ENCODE measurements around the gene ANLN. TPM values are rescaled to one million over a fixed set of nuclear protein-coding genes. Genes with fewer than 3 reads are reported as not detected.
"Not testable (repeated sequence)": the region's sequence is repeated elsewhere in the genome, so short reads cannot be mapped to it uniquely, and the experiment has no call there.

The ANLN gene
- total RNA-seq, 1 donor from 2014 or later, result 9.4 TPM

DNA sequence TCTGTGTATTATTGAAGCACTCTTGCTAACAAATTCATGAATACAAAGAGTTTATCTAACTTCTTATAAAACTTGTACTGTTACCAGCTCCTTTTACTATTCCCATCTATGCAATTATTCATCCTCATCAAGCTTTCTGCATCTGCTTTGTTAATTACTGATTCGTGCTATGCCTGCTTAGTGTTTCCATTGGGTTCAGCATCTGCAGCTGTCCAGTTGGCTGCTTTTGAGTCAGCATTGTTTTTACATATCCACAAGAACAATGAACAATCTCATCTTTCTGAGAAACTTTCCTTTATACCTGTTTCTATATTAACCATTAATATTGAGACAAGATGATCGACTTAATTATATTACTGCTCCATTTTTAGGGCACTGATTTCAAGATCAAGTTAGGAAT is 19.6 kb upstream of the ANLN start:
- DNase-seq (ENCODE audit: low spot score in 2 of 2) (no peak), FAIRE-seq (no peak)

GRCh38 chr7:36372156-36372555 is 17.5 kb upstream of the ANLN start:
- DNase-seq (ENCODE audit: low spot score in 2 of 2) (no peak), FAIRE-seq (no peak)

- not testable (repeated sequence) for DNase-seq (ENCODE audit: low spot score in 2 of 2)
Observed at GRCh38 chr7:36378555-36378954, 11.1 kb upstream of the ANLN start.

GRCh38 chr7:36379831-36380504 is 9.7 kb upstream of the ANLN start:
- DNase-seq (ENCODE audit: low spot score in 2 of 2) (no peak), FAIRE-seq (no peak)

More at GRCh38 chr7:36378555-36378954, 11.1 kb upstream of the ANLN start:
- not testable (repeated sequence) for FAIRE-seq

GRCh38 chr7:36381056-36381455 is 8.6 kb upstream of the ANLN start:
- DNase-seq (ENCODE audit: low spot score in 2 of 2) (no peak), FAIRE-seq (no peak)

DNA sequence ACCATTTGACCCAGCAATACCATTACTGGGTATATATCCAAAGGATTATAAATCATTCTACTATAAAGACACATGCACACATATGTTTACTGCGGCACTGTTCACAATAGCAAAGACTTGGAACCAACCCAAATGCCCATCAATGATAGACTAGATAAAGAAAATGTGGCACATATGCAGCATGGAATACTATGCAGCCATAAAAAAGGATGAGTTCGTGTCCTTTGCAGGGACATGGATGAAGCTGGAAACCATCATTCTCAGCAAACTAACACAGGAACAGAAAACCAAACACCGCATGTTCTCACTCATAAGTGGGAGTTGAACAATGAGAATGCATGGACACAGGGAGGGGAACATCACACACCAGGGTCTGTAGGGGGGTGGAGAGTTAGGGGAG is 6.4 kb upstream of the ANLN start:
- DNase-seq (ENCODE audit: low spot score in 2 of 2); FAIRE-seq: not testable (repeated sequence)

GRCh38 chr7:36385646-36386045 is 4.0 kb upstream of the ANLN start:
- not testable (repeated sequence) for FAIRE-seq; DNase-seq (ENCODE audit: low spot score in 2 of 2)

GRCh38 chr7:36387435-36388231 is 2.0 kb upstream of the ANLN start:
- no peak for FAIRE-seq
- DNase-seq (ENCODE audit: low spot score in 2 of 2), result no peak

- no peak for DNase-seq (ENCODE audit: low spot score in 2 of 2)
- no peak for FAIRE-seq
Observed at GRCh38 chr7:36388423-36388822, 1.2 kb upstream of the ANLN start.

- DNase-seq (ENCODE audit: low spot score in 2 of 2), result peak in 1 of 2 donors; percentile 53
- no peak for FAIRE-seq
Observed at GRCh38 chr7:36390199-36391090, 783 bp downstream of the ANLN start.

- no peak for FAIRE-seq
Observed at GRCh38 chr7:36391436-36392198, 2.0 kb downstream of the ANLN start.

GRCh38 chr7:36393826-36394225 is 4.2 kb downstream of the ANLN start:
- DNase-seq (ENCODE audit: low spot score in 2 of 2), result no peak
- no peak for FAIRE-seq

More at GRCh38 chr7:36391436-36392198, 2.0 kb downstream of the ANLN start:
- no peak for DNase-seq (ENCODE audit: low spot score in 2 of 2)

DNA sequence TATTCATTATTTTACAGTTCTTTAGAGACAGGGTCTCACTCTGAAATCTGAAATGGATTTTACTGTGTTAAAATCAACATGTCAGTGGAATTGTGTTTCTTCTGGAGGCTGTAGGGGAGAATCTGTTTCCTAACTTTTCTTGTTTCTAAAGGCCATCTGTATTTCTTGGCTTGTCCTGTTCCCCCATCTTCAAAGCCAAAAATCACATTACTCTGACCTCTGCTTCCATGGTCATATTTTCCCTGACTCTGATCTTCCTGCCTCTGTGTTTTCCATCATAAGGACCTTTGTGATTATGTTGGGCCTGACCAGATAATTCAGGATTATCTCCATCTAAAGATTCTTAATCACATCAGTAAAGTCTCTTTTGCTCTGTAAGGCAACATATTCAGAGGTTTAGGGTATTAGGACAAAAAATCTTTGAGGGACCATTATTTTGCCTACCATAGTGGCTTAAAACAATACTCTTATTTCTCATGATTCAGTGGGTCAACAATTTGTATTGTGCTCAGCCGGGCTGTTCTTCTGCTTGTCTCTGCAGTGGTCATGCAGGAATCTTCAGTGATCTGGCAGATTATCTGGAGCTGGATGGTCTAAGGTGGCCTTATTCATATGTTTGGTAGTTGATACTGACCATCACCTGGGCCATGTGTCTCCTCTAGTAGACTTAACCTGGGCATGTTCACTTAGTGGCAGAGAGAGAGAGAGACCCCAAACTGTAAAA is 5.7 kb downstream of the ANLN start:
- DNase-seq (ENCODE audit: low spot score in 2 of 2), result no peak
- FAIRE-seq, result no peak

- DNase-seq (ENCODE audit: low spot score in 2 of 2) (no peak), FAIRE-seq (no peak)
Observed at GRCh38 chr7:36396150-36396549, 6.5 kb downstream of the ANLN start.

GRCh38 chr7:36400036-36400435 is 10.4 kb downstream of the ANLN start:
- no peak for DNase-seq (ENCODE audit: low spot score in 2 of 2)
- no peak for FAIRE-seq

- DNase-seq (ENCODE audit: low spot score in 2 of 2) (no peak), FAIRE-seq (no peak)
Observed at GRCh38 chr7:36400606-36401005, 10.9 kb downstream of the ANLN start.

DNA sequence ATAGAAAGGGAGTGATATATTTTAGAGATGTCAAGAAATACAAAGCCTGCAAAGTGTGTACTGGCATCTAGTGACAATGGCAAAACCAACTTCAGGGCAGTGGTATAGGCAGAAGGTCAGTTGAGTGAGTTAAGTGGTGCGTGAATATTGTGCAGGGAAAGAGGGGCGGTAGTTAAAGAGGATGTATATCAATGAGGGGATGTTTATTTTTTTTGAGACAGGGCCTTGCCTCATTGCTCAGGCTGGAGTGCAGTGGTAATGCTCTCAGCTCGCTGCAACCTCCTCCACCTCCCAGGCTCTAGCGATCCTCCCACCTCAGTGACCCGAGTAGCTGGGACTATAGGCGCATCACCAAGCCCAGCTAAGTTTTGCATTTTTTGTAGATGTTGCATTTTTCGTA is 13.8 kb downstream of the ANLN start:
- no peak for DNase-seq (ENCODE audit: low spot score in 2 of 2)
- FAIRE-seq, result no peak

GRCh38 chr7:36404639-36405408 is 15.2 kb downstream of the ANLN start:
- no peak for DNase-seq (ENCODE audit: low spot score in 2 of 2)
- FAIRE-seq, result no peak

- FAIRE-seq (no peak), DNase-seq (ENCODE audit: low spot score in 2 of 2) (no peak)
Observed at GRCh38 chr7:36405409-36405803, 15.7 kb downstream of the ANLN start.

All from frontal cortex (tissue), 4 donors.